Retinal pigment epithelial cell (primary cell): ENCODE measurements around the gene GAS7.
A peak's percentile ranks its signal among the peaks of the same experiment; 100 is the strongest.

Source experiments
- DNase-seq: peaks from one replicate; pipeline ENCODE4 v3.0.0-alpha.2; 2010; ENCODE audit warnings: low read depth
- H3K4me3 ChIP-seq: 2 replicates; pipeline ENCODE4 v1.5.1; 2011; ENCODE audit warnings: mild to moderate bottlenecking, low read length, control low read depth, moderate library complexity
- CTCF ChIP-seq: conservative IDR thresholded peaks from 2 replicates; pipeline ENCODE4 v1.5.1; 2011; ENCODE audit warnings: low read depth, low read length, control low read depth, inconsistent platforms

Gene GAS7

GRCh38 chr17:10141436-10141835 lies 57.0 kb downstream of the GAS7 start:
- DNase-seq = no peak
- TF ChIP-seq CTCF = no peak
- no peak overlapping the region for H3K4me3 ChIP-seq

- no peak for TF ChIP-seq CTCF
- no peak overlapping the region for H3K4me3 ChIP-seq
- no peak for DNase-seq
Measured at GRCh38 chr17:10139577-10139976, 58.8 kb downstream of the GAS7 start.

GRCh38 chr17:10136258-10136981 lies 62.0 kb downstream of the GAS7 start:
- no peak for DNase-seq
- no peak for TF ChIP-seq CTCF
- no peak overlapping the region for H3K4me3 ChIP-seq

- no peak overlapping the region for H3K4me3 ChIP-seq
- no peak for DNase-seq
- TF ChIP-seq CTCF = no peak
Measured at GRCh38 chr17:10135539-10136257, 62.7 kb downstream of the GAS7 start.

- no peak overlapping the region for H3K4me3 ChIP-seq
- no peak for TF ChIP-seq CTCF
- DNase-seq = no peak
Measured at GRCh38 chr17:10130677-10131076, 67.7 kb downstream of the GAS7 start.

- DNase-seq = no peak
- H3K4me3 ChIP-seq = no peak overlapping the region
- TF ChIP-seq CTCF = no peak
Measured at GRCh38 chr17:10130263-10130662, 68.1 kb downstream of the GAS7 start.

GRCh38 chr17:10127819-10128425 lies 70.5 kb downstream of the GAS7 start:
- H3K4me3 ChIP-seq = no peak overlapping the region
- DNase-seq = peak; percentile 95
- TF ChIP-seq CTCF = no peak
